Motor neuron (in vitro differentiated cells): Measurements from ENCODE around the gene CYP11A1. TPM values are rescaled to one million over a fixed set of nuclear protein-coding genes. Genes with fewer than 3 reads are reported as not detected.

Experiments used
- ATAC-seq, 8 experiments: fragments of 200-7000 bp; cut with Tn5 transposase; replicated peaks in 6 of 8; 2 replicates each; pipeline ENCODE4 v1.8.0; 2021; ENCODE audit warnings: mild to moderate bottlenecking in 8 of 8, moderate library complexity in 8 of 8
- H3K27ac ChIP-seq, 2 donors: fragments of 250-450 bp; sonication (Bioruptor Pico); 2 replicates each; pipeline ENCODE4 v1.9.0; 2021; ENCODE audit warnings: antibody characterized with exemption in 2 of 2, mild to moderate bottlenecking in 2 of 2, moderate library complexity in 1 of 2
- H3K4me1 ChIP-seq, 2 donors: fragments of 250-450 bp; sonication (Bioruptor Pico); replicated peaks in 1 of 2; 2 replicates each; pipeline ENCODE4 v1.6.1; 2021; ENCODE audit warnings: antibody characterized with exemption in 2 of 2, mild to moderate bottlenecking in 2 of 2, moderate library complexity in 1 of 2
- H3K4me3 ChIP-seq, 5 donors: fragments of 250-450 bp; sonication (Bioruptor Pico); 2 replicates each; pipeline ENCODE4 v1.9.0; 2021; ENCODE audit warnings: antibody characterized with exemption in 5 of 5, mild to moderate bottlenecking in 5 of 5, moderate library complexity in 4 of 5
- WGBS, 10 experiments: fragments of 450-650 bp; shearing (Covaris generic); methylation state at CpG; one replicate each; pipeline ENCODE4 v1.0.0; 2022; 5-methylcytosine and 5-hydroxymethylcytosine counted together
- in situ Hi-C, 9 experiments: fragments of 400-800 bp; cut with MboI; loops; one replicate each; pipeline ENCODE4 v1.15.0; 2021; ENCODE audit warnings: low sequenced_read_pairs in 9 of 9, low pct_unique_long_range_greater_than_20kb in 2 of 9; ENCODE audit not compliant: unreplicated experiment in 9 of 9
- total RNA-seq, 8 experiments: library from RNA; unstranded; fragments of 300-600 nt; gene quantifications; 2 replicates each; pipeline versions ENCODE4 v1.2.3 to v1.2.4, GENCODE V29; 2022

Gene CYP11A1
- total RNA-seq, result 1 to 10 TPM in 4 of 8 experiments, under 1 TPM in 1, not detected in 3; 0.46 to 3.1 (median 2.3) TPM

DNA sequence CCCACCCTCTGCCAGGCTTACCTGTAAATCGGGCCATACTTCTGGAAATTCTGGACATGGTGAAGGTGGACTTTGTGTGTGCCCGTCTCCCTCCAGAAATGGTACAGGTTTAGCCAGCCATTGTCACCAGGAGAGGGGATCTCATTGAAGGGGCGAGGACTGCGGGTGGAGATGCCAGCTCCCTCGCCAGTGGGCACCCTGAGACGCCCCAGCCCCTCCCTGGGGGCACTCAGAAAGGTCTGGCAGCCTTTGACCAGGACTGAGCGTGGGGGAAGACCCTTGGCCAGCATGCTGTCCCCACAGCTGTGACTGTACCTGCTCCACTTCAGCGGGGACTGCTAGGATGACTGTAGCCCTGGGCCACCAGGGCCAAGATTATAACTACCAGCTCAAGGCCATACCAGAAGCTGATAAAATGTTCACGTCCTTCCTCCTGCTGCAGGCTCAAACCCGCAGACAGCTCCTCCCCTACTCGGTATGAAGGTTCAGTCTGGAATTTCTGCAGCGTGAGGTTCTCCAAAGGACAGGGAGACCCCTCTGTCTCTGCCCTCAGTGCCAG is at the start of gene CYP11A1:
Gene CYP11A1 (minus strand): TSS at position 351 of the 559 bp plus-strand sequence. CDS start 61 bp downstream, at position 290.
- H3K27ac ChIP-seq, result no peak within 1 kb of the TSS
- in situ Hi-C loops, result no loop called here
- no peak within 1 kb of the TSS for H3K4me3 ChIP-seq
- ATAC-seq, result no peak
- 67 to 100% (median 76%) methylated on average over 1 to 7 of the region's 12 CpGs; no CpG with 5 or more reads in 4 of the 10 experiments for WGBS, 10 experiments
- peaks cover 0 to 2% of the 10 kb centered on the region in 2 donors for H3K4me1 ChIP-seq

- H3K4me3 ChIP-seq, result no peak overlapping the region
These were observed 49.8 kb upstream of the CYP11A1 start for GRCh38 chr15:74417225-74417624.

GRCh38 chr15:74415966-74416916 is 48.8 kb upstream of the CYP11A1 start:
- Histone ChIP-seq H3K27ac (peak overlapping the region in 1 of 2 donors; percentile 65), H3K4me3 (no peak overlapping the region), H3K4me1 (peaks cover 35 to 37% of the 10 kb centered on the region in 2 donors)
- ATAC-seq, result no peak
- WGBS, 10 experiments, result 28 to 100% (median 88%) methylated on average over 1 to 11 of the region's 19 CpGs; no CpG with 5 or more reads in 4 of the 10 experiments
- in situ Hi-C loops, result no loop called here

More at GRCh38 chr15:74417225-74417624, 49.8 kb upstream of the CYP11A1 start:
- in situ Hi-C loops, result no loop called here
- 0 to 87% (median 80%) methylated on average over 2 to 3 of the region's 13 CpGs; no CpG with 5 or more reads in 5 of the 10 experiments for WGBS, 10 experiments
- ATAC-seq, result peak in 7 of 8 experiments; percentile 44 to 95 (median 79)
- Histone ChIP-seq H3K27ac (peak overlapping the region in 1 of 2 donors; percentile 65), H3K4me1 (peaks cover 45 to 47% of the 10 kb centered on the region in 2 donors)

DNA sequence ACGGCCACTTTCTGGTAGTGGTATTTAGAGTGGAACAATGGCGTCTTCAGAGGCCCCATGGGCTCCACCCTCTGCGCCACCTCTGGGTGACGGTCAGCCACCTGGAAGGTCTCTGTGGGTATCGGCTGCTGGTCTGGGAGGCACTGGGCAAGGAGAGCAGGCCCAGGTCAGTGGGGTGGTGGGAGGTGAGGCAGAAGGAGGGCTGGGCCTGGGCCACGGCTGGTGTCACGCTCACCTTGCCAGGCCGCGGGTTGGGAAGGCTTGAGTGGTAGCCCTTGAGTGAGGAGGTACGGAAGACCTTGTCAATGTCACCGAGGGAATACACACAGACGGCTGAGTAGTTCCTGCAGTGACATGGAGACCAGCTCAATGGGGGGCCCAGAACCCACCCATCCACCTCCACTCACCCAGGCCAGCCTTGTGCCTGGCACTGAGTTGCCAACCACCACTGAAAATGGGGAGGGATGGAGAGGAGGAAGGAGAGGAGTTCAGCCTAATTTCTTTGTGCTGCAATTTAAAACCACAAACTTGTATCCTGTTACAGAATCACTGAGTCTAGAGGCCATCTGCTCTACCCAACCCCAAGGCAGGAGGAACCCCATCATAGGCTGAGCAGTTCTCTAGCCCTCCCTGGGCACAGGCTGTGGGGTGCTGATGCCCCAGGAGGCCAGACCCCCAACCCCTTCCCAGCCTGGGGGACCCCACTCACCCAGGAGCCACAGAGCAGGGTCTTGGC is 47.3 kb upstream of the CYP11A1 start:
- Histone ChIP-seq H3K4me3 (no peak overlapping the region), H3K27ac (no peak overlapping the region), H3K4me1 (peaks cover 26 to 28% of the 10 kb centered on the region in 2 donors)
- ATAC-seq, result no peak
- 80 to 100% (median 100%) methylated on average over 1 to 3 of the region's 12 CpGs; no CpG with 5 or more reads in 6 of the 10 experiments for WGBS, 10 experiments
- in situ Hi-C loops, result no loop called here

DNA sequence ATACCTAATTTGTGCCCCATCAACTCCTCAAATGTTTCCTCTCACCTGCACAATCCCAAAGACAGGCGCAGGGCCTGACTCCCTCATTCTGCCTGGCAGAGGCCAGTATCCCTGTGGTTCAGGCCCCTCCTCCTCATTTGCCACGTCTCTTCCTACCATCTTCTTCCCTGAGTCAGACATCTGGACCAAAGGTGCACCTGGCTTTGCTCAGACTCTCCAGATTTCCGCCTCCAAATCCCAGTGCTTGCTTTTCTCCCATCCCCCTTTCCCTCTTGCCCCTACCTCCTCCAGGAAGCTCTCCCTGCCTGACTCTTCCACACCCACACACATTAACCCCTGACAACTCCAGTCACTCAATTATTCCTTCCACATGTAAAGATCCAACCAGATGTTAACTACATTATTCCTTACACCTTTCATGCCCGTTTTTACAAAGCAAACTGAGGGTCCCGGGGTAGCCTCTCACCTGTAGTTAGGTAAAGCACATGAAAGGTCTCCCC is 46.7 kb upstream of the CYP11A1 start:
- ATAC-seq, result no peak
- 70 to 100% (median 86%) methylated on average over 1 to 4 of the region's 5 CpGs; no CpG with 5 or more reads in 5 of the 10 experiments for WGBS, 10 experiments
- Histone ChIP-seq H3K27ac (no peak overlapping the region), H3K4me3 (no peak overlapping the region), H3K4me1 (peaks cover 26 to 27% of the 10 kb centered on the region in 2 donors)
- in situ Hi-C loops, result no loop called here

- in situ Hi-C loops, result no loop called here
These were observed 46.1 kb upstream of the CYP11A1 start for GRCh38 chr15:74413350-74414080.

DNA sequence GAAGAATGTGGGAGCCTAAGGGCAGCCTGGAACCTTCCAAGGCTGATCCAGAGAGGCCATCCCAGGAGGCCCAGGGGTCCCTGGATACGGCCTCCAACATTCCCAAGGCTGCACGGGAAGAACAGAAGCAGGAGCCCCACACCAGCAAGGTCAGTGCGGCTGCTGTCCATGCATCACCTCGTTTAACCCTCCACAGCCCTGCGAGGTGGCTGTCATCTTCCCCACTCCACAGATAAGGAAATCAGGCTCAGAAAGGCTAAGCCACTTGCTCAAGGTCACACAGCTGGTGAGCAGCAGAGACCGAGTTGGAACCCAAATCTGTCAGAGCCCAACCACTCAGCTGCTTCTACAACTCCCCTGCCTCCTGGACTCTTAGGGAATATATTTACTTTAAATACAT is 44.7 kb upstream of the CYP11A1 start:
- in situ Hi-C loops, result no loop called here
- Histone ChIP-seq H3K27ac (no peak overlapping the region), H3K4me1 (peaks cover 15 to 17% of the 10 kb centered on the region in 2 donors), H3K4me3 (no peak overlapping the region)
- WGBS, 10 experiments, result 40 to 100% (median 83%) methylated on average over 1 to 4 of the region's 6 CpGs; no CpG with 5 or more reads in 5 of the 10 experiments
- no peak for ATAC-seq

More at GRCh38 chr15:74413350-74414080, 46.1 kb upstream of the CYP11A1 start:
- Histone ChIP-seq H3K4me3 (no peak overlapping the region), H3K27ac (no peak overlapping the region), H3K4me1 (peaks cover 20 to 21% of the 10 kb centered on the region in 2 donors)
- ATAC-seq, result no peak
- WGBS, 10 experiments, result 40 to 91% (median 80%) methylated on average over 1 to 4 of the region's 9 CpGs; no CpG with 5 or more reads in 4 of the 10 experiments

DNA sequence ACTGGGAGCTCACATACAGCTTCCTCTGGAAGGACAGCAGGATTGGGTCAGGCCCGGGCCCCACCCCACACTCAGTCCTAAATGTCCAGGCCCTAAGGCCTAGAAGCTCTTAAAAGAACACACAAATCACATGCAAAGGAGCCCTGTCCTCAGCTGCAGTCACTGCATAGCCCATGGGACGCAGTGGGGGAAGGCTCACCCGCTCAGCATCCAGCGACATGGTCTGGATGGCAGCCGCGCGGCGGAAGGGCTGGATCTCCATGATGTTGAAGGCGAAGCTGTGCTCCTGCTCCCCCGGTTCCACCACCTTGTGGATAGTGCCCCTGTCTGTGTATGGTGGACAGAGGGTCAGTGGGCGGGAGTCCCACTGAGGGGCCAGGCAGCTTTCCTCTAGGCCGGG is 44.2 kb upstream of the CYP11A1 start:
- in situ Hi-C loops, result no loop called here
- no peak overlapping the region for H3K27ac ChIP-seq
- no peak for ATAC-seq
- 0 to 98% methylated on average over 1 to 7 of the region's 12 CpGs; no CpG with 5 or more reads in 8 of the 10 experiments for WGBS, 10 experiments
- peaks cover 15 to 17% of the 10 kb centered on the region in 2 donors for H3K4me1 ChIP-seq
- no peak overlapping the region for H3K4me3 ChIP-seq

- in situ Hi-C loops, result no loop called here
- peaks cover 13 to 17% of the 10 kb centered on the region in 2 donors for H3K4me1 ChIP-seq
- 87 to 100% (median 97%) methylated on average over 1 to 14 of the region's 18 CpGs; no CpG with 5 or more reads in 5 of the 10 experiments for WGBS, 10 experiments
- no peak overlapping the region for H3K4me3 ChIP-seq
- ATAC-seq, result no peak
- H3K27ac ChIP-seq, result no peak overlapping the region
These were observed 43.1 kb upstream of the CYP11A1 start for GRCh38 chr15:74410502-74410901.

DNA sequence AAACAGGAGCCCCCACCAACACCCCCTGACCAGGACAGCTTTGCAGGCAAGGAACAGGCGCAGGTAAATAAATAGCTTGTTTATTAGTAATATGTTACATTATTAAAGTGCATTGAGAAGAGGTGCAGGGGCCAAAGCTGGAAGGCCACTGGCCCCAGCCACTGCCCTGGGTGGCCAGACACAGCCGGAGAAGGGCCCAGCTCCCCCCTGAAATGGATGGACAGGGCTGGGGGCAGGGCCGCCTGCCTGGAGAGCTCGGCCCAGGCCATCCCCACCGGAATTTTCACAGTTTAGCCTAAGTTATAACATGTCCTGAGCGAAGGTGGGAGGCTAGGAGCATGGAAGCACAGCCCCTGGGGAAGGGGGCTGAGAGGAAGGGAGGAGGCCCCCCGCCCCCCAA is 41.8 kb upstream of the CYP11A1 start:
- H3K4me3 ChIP-seq, result no peak overlapping the region
- no peak overlapping the region for H3K27ac ChIP-seq
- WGBS, 10 experiments, result 17 to 100% (median 93%) methylated on average over 1 to 4 of the region's 7 CpGs; no CpG with 5 or more reads in 6 of the 10 experiments
- ATAC-seq, result no peak
- in situ Hi-C loops, result no loop called here
- peaks cover 13 to 17% of the 10 kb centered on the region in 2 donors for H3K4me1 ChIP-seq

GRCh38 chr15:74408815-74409214 is 41.4 kb upstream of the CYP11A1 start:
- no peak for ATAC-seq
- H3K4me1 ChIP-seq, result peaks cover 13 to 19% of the 10 kb centered on the region in 2 donors
- 60 to 100% (median 100%) methylated on average over 1 to 2 of the region's 7 CpGs; no CpG with 5 or more reads in 6 of the 10 experiments for WGBS, 10 experiments
- H3K4me3 ChIP-seq, result no peak overlapping the region
- H3K27ac ChIP-seq, result no peak overlapping the region
- in situ Hi-C loops, result no loop called here

GRCh38 chr15:74408385-74408784 is 40.9 kb upstream of the CYP11A1 start:
- in situ Hi-C loops, result no loop called here
- H3K27ac ChIP-seq, result no peak overlapping the region

More at GRCh38 chr15:74408385-74408784, 40.9 kb upstream of the CYP11A1 start:
- Histone ChIP-seq H3K4me1 (peaks cover 13 to 19% of the 10 kb centered on the region in 2 donors), H3K4me3 (no peak overlapping the region)
- ATAC-seq, result no peak
- 100% methylated on average over 1 to 2 of the region's 2 CpGs; no CpG with 5 or more reads in 7 of the 10 experiments for WGBS, 10 experiments
